Stomach (tissue), 4 donors: ENCODE data around the gene MCOLN1.

Source experiments
- POLR2AphosphoS5 ChIP-seq, 3 donors: sonication (generic); formaldehyde crosslinking; IDR thresholded peaks; one replicate each; pipeline ENCODE4 v1.6.1; 2016; ENCODE audit warnings: antibody characterized with exemption in 3 of 3
- TF ChIP-seq, protein P1 (sequence below), 7 experiments: fragments of 450-650 bp in 4 of 7; fragments of 200-600 bp in 3 of 7; sonication (generic) in 3 of 7; IDR thresholded peaks; one replicate each; pipeline ENCODE4 v1.5.1; 2016 to 2019; ENCODE audit warnings: antibody characterized with exemption in 7 of 7, control low read depth in 2 of 7, mild to moderate bottlenecking in 1 of 7

DNA sequence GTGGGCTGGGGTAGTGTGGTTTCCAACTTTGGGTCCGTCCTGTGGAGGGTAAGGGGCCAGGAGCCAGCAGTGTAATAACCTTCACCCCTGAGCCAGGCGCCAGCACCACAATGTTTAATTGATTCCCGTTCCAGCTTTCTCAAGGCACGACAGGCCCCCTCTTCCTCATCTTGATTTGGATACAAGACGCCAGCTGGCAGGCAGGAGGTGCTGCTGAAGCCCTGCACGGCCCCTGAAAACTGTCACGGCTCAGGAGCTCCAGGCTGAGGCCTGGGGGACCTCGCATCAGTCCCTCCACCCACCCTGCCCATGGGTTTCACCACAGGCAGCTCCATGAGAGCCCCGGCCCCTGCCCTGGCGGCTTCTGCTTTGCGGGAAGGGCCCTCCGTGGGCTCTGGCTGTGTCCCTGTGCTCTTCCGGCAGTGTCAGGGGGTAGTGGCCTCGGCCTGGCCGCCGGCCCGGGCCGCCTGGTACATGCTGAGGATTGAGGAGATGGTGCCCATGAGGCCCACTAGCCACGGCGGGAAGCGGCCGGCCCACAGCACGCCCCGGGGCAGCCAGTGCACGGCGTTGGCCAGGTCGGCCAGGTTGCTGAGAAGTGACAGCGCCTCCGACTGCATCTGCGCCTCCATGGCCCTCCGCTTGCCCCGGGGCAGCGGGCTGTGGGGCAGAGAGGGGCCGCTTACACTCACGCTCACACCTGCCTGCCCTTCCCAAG is 45.5 kb upstream of the MCOLN1 start:
- TF ChIP-seq, protein P1, sequence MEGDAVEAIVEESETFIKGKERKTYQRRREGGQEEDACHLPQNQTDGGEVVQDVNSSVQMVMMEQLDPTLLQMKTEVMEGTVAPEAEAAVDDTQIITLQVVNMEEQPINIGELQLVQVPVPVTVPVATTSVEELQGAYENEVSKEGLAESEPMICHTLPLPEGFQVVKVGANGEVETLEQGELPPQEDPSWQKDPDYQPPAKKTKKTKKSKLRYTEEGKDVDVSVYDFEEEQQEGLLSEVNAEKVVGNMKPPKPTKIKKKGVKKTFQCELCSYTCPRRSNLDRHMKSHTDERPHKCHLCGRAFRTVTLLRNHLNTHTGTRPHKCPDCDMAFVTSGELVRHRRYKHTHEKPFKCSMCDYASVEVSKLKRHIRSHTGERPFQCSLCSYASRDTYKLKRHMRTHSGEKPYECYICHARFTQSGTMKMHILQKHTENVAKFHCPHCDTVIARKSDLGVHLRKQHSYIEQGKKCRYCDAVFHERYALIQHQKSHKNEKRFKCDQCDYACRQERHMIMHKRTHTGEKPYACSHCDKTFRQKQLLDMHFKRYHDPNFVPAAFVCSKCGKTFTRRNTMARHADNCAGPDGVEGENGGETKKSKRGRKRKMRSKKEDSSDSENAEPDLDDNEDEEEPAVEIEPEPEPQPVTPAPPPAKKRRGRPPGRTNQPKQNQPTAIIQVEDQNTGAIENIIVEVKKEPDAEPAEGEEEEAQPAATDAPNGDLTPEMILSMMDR (IDR thresholded peaks at IDR 0.05) = no peak
- TF ChIP-seq POLR2AphosphoS5 (IDR thresholded peaks at IDR 0.05) = no peak
